HG03097 (cell line): Measurements from ENCODE around the gene ATG10.
A peak's percentile ranks its signal among the peaks of the same experiment; 100 is the strongest.

Experiments used
- ATAC-seq: cut with Tn5 transposase; IDR thresholded peaks from one replicate; pipeline ENCODE4 v1.9.1; 2021; ENCODE audit not compliant: unreplicated experiment, low FRiP score

Gene ATG10

DNA sequence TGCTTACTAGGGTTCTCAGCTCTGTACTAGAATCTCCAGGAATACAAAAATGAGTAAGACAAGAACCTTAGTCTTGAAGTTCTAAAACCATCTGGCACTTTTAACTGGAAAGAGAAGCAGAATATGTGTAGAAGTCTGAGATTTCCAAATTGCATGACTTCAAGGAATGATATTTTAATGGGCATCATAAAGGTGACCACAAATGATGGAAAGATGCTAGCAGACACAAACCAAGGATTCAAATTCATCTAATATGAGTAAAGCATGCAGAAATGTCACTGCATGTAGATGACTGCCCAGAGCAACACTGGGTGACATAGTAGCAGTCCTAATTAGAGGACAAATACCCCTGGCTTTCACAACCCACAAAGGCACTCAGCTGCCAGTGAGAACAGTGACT, 189.1 kb downstream of the ATG10 start:
- no peak for ATAC-seq

DNA sequence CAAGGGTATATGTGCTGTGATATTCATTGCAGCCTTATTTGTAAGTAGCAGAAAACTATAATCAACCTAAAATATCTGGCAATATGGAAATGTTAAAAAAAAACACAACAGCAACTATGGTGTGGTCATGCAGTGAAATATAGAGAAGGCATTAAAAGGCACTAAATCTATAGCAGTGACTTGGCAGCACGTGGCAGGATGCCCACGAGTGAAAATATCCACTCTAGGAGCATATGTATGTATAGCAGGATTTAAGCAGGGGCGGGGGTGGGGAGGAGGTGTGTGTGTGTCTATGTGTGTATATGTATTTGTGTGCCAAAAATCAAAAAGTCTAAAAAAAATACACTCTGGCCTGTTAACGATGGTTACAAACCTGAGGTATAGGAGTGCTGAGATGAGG, 190.8 kb downstream of the ATG10 start:
- ATAC-seq, result no peak

DNA sequence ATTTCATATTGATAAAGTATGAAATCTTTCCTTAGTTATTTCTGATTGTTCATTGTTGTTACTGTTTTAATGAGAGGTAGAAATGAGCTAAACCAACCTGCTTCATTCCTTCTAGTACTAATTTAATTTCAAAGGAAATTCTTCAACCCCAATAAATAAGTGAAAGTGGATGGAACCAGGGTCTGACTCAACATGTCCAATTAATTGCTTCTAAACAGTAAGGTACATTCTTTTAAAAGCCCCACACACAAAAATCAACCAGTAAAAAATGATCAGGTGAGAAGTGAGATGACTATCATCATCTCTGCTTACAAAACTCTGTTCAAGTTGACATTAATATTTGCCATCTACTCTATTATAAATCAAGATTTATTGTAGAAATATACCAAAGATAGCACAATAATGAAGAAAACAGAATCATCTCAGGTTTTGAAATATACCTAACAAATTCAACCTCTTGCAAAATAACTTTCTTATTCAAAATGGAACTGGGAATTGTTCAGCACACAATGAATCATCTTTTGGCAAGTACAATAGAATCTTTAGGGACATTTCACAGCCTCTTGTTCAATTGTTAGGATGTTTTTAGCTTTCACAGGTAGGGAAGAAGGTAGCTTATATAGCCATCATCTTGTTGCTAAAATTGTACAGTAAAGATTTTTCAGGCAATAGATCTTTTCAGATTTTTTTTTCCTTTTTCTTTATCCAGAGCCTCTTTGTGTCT, 191.8 kb downstream of the ATG10 start:
- no peak for ATAC-seq

DNA sequence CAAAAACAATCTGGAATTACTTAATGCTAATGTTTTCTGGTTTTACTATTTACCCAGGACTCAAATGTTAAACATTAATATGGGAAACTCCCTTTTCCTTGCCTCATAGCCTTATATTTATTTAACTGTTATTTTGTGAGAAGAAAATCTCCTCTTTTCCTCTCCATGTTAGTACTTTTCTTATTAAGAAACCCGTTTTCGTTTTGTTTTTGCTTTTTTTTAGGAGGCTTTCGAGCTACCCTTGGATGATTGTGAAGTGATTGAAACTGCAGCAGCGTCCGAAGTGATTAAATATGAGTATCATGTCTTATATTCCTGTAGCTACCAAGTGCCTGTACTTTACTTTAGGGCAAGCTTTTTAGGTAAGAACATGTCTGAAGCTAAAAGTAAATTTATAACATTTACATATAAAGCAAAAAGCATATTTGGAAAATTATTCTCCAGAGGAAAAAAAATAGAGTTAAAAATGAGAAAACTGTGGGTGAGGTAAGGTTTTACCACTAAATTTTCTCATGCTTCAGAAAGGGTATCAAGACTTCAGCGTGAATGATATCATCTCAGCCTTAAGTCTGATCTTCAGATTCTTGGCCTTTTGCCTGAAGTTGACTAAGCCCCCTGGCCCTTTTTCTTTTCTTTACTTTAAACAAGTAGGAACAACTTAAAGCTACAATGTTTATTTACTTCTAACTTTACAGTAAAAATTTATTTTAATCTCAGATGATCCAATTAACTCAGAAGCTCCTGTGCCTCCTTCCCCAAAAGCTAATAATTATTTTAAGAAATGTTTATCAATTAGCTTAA, 192.6 kb downstream of the ATG10 start:
- no peak for ATAC-seq

DNA sequence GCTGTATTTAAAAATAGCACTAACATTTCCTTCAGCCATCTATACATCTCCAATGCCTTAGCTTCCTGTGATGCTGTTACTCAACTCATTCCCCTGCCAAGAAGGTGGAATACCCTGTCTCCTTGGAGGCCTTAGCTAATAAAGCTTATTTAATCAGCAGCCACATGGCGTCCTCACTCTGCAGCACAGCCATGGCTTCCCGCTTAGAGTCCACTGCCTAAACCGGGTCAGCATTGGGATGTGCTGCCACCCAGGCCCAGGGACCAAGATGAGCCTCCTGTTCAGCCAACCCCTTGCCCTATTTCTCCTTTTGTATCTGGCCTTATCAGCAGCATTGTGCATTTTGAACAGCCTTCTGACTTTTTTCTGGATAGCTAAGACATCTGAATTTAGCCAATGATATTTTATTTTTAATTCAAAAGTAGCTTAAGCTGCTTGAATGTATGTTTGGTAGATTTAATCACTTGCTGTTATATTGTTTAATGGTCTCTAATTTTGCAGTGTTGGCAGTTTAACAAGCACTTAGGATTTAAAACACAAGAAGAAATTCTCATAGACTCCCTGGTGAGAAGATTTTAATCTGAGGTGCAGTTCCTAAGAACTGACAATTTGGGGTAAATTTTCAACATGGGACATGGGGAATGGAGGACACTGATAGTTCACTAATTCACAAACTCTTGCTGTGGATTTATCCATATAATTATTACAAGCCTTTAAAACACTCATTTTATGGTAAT, 193.3 kb downstream of the ATG10 start:
- ATAC-seq, result no peak

DNA sequence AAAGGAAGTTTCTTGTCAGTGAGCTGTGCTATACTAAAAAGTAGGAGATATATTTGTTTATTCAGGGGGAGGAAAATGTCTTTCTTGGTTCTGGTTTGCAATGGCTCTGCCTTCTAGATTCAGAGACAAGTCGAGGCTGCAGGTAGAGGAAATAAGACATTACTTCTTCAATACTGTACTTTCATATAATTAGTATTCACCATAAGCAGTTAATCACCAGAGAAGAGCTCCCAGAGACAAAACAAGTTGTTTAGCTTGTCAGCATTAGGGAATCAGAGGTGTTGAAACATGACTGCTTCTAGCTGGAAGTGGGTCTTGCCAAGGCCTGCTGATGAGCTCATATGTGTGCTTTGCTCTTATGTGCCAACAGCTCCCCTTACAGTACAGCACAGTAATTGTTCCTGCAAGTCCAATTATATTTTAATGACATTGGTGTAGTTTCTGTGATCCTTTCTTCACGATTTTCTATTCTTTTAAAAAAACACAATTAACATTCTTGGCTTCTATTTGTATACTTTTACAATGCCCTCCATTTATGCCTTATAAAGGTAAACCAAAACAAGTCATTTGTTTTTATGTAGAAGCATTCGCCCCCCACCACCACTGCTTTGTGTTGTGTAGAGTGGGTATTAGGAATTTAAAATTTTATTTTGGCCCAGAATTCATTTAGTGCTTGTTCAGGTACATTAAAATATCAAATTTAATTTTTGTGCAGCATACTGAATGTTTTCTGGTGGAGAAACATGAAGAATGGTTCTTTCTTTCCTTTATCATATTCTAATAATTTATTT, 194.1 kb downstream of the ATG10 start:
- ATAC-seq, result peak; percentile 95

DNA sequence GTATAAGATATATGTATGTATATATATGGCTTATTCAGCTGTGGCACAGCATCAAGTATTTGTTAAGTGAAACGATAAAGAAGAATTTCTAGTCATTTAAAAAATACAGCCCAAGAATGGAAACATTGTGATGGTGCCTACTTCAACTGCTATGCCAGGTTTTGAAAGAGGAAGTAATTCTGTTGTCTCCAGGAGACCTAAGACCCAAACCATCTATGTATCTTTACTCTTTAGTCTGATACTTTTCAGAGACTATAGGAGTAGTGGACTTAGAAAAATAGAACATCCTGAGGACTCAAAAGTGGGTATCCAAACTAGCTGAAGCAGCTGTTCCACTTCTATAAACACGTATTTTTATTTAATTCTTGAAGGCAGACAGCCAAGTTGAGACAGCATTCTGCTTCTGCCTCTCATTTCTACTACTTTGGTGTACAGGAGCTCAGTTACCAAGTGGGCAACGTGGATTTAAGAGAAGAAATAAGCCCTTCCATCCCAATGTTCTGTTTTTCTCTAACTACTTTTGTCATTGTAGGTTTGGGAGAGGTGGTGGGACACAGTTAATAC, 195.6 kb downstream of the ATG10 start:
- ATAC-seq, result no peak

DNA sequence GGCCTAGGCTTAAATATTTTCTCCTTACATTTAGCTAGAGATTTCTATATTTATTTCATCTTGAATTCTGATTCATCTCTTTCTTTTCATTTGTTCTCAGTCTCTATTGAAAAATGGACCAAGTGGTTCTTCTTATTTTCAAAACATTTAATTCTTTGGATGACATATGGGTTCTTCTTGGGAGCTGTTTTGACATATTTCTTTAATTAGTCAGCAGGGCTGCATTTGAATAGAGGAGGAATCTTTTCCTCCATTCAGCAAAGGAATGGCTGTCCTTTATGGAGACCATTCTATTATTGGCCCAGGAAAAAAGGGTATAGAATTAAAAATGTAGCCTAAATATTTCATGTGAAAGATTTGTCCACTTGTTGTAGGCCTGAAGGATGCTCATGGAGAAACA, 196.5 kb downstream of the ATG10 start:
- no peak for ATAC-seq

DNA sequence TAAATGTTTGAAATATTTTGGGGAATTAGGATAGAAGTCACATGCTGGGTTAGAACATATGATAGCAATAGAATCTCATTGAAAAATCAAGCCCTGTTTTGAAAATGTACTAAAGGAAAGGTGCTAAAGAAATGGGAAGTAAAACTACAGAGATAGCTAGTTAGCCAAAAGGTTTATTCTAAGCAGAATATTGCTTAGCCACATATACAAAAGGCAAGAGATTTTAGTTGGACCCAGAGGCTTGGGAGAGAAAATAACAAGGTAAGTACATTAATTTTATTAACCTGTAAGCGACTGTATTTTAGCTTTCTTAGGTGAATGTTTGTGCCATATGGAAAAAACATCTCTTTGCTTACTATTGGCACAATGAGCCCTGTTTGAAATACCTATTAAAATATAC, 198.1 kb downstream of the ATG10 start:
- no peak for ATAC-seq

DNA sequence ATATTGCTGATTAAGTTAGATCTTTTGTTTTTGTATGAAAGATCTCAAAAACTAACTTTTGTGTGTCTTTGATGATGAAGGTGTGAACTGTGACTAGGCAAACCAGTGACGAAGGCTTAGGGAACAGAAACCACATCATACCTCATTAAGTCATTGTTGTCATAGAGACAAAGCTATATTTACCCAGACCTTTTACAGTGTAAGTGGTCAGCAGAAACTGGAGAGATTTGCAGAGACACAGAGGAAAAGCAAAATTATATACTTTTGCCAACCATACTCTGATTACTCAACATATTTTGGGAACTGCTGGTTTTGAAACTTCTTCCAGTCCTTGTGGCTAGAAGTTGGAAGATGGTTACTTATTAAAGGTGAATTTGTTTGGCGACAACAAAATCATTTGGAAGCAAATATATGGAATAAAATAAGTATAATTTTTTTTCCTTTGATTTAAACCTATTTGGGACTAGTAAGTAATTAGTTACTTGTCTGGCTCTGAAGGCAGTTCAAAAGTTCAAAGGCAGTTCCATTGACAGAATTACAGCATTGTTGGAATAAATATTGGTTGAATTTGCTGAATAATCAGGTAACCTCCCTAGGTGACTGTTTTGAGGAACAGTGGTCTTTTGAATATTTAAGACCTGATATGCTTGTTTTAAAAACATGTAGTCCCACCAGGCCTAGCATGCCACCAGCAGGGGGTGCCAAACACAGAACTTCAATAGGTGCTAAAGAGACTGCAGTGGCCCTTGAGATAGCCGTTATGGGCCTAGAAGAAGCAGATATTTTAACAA, 202.5 kb downstream of the ATG10 start:
- ATAC-seq, result peak; percentile 83

DNA sequence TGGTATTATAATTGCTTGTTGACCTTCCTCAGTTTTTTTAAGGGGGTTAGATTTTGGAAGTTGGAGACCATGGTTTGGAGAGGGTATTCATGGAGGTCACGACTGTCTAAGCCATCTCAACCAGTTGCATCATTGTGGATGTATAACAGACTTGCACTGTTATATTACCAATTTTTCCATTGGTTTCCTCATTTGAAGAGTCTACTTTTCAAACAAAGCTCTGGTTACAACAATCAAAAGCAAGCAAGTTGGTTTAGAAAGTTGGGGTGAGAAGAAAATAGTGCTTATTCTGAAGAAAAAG, 203.0 kb downstream of the ATG10 start:
- ATAC-seq, result no peak

DNA sequence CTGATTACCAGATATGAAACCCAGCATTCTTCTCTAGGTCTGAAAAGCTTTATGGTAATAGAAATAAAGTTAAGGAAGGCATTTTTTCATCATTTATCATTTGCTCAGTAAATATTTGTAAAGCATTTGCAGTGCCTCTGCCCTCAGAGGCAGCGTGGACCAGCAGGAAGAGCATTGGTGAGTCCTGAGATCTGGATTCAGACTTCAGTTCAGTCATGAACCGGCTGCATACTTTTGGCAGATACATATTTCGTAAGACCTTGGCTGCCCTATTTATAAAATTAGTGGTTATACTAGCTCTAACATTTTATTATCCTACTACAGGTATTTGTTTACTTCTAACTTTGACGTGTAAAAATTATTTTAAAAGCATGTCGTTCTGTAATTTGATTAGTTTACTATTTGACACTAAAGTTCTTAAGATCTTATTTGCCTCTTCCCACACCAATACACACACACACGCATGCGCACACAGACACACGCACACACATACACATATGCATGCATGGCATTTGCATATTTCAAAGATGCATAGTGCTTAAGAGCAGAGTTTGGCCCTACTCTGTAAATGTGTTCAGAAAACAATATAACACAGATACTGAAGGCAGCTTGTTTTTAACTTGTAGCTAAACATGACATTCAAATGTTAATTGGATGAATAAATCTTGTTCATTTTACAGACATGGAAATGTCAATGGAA, 204.4 kb downstream of the ATG10 start:
- no peak for ATAC-seq

DNA sequence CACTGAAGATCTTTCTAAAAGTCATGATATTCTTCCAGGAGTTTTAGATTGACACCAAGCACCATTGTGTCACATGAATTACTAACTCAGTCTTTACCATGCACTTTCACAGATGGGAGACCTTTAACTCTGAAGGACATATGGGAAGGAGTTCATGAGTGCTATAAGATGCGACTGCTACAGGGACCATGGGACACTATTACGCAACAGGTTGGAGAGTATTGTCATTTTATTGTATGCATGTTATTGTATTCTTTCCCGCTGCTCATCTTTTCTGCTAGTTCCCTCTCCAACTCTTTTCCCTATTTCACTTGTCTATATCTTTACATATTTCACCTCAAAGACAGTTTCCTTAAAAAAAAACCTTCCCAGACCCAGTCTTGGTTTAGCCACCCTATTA, 206.6 kb downstream of the ATG10 start:
- no peak for ATAC-seq

DNA sequence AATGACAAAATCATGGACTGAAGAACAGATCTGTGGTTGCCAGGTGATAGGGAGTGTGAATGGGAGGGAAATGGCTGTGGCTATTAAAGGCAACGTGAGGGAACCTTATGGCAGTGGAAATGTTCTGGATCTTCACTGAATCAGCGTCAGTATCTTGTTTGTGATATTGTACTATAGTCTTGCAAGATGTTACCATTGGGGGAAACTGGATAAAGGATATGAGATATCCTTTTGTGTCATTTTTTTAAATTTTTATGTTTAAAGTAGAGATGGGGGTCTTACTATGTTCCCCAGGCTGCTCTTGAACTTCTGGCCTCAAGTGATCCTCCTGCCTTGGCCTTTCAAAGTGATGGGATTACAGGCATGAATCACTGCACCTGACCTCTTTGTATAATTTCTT, 210.8 kb downstream of the ATG10 start:
- ATAC-seq, result no peak

DNA sequence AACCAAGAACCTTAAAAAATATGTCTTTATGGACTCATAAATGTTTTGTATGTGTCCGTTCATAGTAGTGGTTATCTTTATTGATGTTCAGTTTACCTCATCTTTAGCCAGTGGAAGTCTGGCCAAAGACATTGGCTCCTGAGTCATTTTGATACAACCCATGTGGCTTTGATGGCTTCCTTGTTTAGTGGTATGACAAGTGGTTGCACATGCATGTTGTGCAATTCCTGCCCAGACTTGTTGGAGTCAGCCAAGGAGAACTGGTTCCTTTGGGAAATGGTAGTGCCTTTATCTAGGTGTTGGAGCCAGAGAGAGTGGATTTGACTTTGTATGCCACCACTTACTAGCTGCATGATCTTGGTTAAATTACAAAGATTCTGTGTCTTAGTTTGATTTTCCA, 212.0 kb downstream of the ATG10 start:
- no peak for ATAC-seq

DNA sequence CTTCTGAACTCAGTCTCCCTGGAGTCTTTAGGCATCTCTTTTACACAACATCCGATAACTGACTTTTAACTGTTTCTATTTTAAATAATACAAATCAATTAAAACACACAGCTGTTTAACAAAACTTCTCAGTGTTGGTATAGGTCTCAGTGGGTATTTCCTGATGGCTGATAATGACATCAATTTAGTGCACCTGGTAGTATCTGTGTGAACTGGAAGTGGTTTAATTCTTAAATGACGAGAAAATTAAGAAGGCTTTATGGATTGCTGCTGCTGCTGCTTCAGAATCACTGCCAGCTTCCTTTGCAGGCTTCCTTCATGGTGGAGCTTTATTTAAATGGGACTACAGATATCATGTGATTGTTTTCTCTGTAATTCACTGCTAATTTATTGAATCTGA, 214.0 kb downstream of the ATG10 start:
- no peak for ATAC-seq

DNA sequence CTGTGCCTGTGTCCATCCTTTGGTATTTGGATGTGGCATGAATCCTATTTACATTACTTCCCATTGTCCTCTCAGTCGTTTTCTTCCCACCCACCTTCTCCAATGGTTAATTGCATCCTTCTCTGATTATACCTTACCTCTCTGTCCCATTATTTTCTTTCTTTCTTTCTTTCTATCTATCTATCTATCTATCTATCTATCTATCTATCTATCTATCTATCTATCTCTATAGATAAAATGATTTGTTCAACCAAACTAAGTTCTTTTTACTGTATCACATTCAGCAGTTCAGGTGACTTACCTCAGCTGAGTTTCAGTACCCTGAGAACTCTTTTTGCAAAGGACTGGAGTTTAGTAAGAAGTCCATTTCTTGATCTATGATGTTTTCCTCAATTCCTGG, 225.7 kb downstream of the ATG10 start:
- ATAC-seq, result no peak

DNA sequence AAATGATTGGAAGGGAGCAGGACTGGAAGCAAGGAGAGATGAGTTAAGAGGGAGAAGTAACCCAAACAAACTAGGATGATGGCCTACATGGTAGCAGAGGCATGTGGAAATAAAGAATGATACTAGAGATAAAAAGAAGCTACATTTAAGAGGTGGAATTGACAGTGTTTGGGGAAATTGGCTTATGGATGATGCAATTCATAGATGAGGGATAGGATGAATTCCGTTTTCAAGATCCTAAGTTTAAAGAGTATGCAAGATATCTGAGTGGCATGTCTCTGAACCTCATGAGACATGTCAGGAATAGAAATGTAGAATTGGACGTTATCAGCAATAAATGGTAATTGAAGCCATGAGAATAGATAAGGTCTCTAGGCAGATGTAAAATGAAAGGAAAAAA, 232.7 kb downstream of the ATG10 start:
- no peak for ATAC-seq

DNA sequence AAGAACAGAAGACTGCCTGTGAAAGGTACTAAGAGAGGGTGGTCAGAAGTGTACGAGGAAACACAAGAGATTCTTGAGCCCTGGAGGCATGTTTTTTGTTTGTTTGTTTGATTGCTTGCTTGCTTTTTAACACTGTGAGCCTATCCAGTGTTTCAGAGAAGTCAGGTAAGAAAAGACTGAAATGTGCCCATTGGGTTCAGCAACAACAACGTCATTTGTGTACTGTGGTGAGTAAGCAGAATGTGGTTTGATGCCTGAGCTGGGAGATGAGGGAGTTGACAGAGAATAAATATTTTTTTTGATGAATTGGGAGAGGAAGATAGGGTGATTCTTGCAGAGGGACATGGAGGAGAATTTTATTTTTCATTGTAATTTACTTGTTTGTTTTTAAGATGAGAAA, 233.2 kb downstream of the ATG10 start:
- ATAC-seq, result no peak
